ENCODE data around the gene BEND6. TPM values are rescaled to one million over a fixed set of nuclear protein-coding genes. Genes with fewer than 3 reads are reported as not detected.

Gene BEND6
- total and polyA plus RNA-seq, 10 of the 15 experiments (the other 5 are each of a cell fraction or from before 2014, with no cell fraction given) = 0.79 to 2.8 (median 1.6) TPM

- intact Hi-C loops (cut with micrococcal nuclease; ENCODE audit: unreplicated experiment) = no loop called here
- H3K4me2 ChIP-seq (ENCODE audit: control insufficient read depth, insufficient read depth) = no peak overlapping the region
- DNase-seq (ENCODE audit: low read depth, low spot score) = no peak
- H3K9me3 ChIP-seq (replicated peaks; ENCODE audit: control insufficient read depth, insufficient read depth, low read length) = peaks cover 4% of the 10 kb centered on the region; the same call in 2 of the 3 replicates
- ChIA-PET POLR2A (no interaction called here), SMC1A (ENCODE audit: uncharacterized antibody, unreplicated experiment) (no interaction called here), CTCF (no interaction called here), RAD21 (ENCODE audit: unreplicated experiment) (no interaction called here)
- no peaks in the 10 kb centered on the region for H3K4me1 ChIP-seq (ENCODE audit: control insufficient read depth, insufficient read depth, low read length)
- no peak overlapping the region for H3K9ac ChIP-seq (ENCODE audit: control insufficient read depth, insufficient read depth, low read length)
- H3K36me3 ChIP-seq (ENCODE audit: control insufficient read depth in 2 of 2, insufficient read depth in 2 of 2, low read length in 1 of 2) = no peaks in the 10 kb centered on the region
- in situ Hi-C loops (cut with MboI) = no loop called here
- no peaks in the 10 kb centered on the region for H4K20me1 ChIP-seq (ENCODE audit: control insufficient read depth, insufficient read depth)
- H3K79me2 ChIP-seq (ENCODE audit: control insufficient read depth, insufficient read depth, low read length) = no peaks in the 10 kb centered on the region
- no peak overlapping the region for H3K4me3 ChIP-seq
- TF ChIP-seq YY1 (IDR thresholded peaks at IDR 0.05; ENCODE audit: low read depth, low read length) (no peak), PKNOX1 (IDR thresholded peaks at IDR 0.05) (no peak), ZNF592 (IDR thresholded peaks at IDR 0.05) (no peak), TAF1 (IDR thresholded peaks at IDR 0.05; ENCODE audit: borderline replicate concordance, low read depth, low read length) (no peak), RCOR1 (conservative IDR thresholded peaks at IDR 0.05; ENCODE audit: low read depth, low read length) (no peak), FOS (IDR thresholded peaks at IDR 0.05; ENCODE audit: borderline replicate concordance, extremely low read depth, insufficient read length) (no peak)
- no peaks in the 10 kb centered on the region for H3K27me3 ChIP-seq (replicated peaks in 1 of 2; ENCODE audit: control insufficient read depth in 2 of 2, insufficient read depth in 2 of 2, low read length in 1 of 2)
- H3K27ac ChIP-seq (ENCODE audit: control insufficient read depth, insufficient read depth) = no peak overlapping the region
- BruUV-seq (replicated peaks) = no TSS peak
- no peak for ATAC-seq
- no peak overlapping the region for H2AFZ ChIP-seq (ENCODE audit: control insufficient read depth, low read depth, low read length)
- FAIRE-seq = no peak
Observed at GRCh38 chr6:56944661-56945060, 10.2 kb upstream of the BEND6 start.
